H9 (cell line): ENCODE results near the gene C1orf198. TPM values are rescaled to one million over a fixed set of nuclear protein-coding genes. Genes with fewer than 3 reads are reported as not detected.

Experiments
- DNase-seq: peaks from one replicate; pipeline ENCODE4 v3.0.0-alpha.2; 2017
- H2AFZ ChIP-seq: one replicate; pipeline ENCODE4 v1.6.1; 2013; ENCODE audit warnings: mild to moderate bottlenecking, low read length, control low read depth, moderate library complexity
- H2AK5ac ChIP-seq: 2 replicates; pipeline ENCODE4 v1.6.1; 2013; ENCODE audit warnings: low read length, control low read depth, mixed read lengths; ENCODE audit not compliant: insufficient read length
- H2BK120ac ChIP-seq: one replicate; pipeline ENCODE4 v1.6.1; 2013; ENCODE audit warnings: low read depth, mild to moderate bottlenecking, low read length, control low read depth, inconsistent platforms; ENCODE audit not compliant: poor library complexity, severe bottlenecking
- H2BK12ac ChIP-seq: 2 replicates; pipeline ENCODE4 v1.6.1; 2013; ENCODE audit warnings: low read length, control low read depth, mixed read lengths, low read depth; ENCODE audit not compliant: insufficient read length
- H2BK15ac ChIP-seq: 2 replicates; pipeline ENCODE4 v1.6.1; 2013; ENCODE audit warnings: low read depth, low read length, control low read depth
- H2BK20ac ChIP-seq: one replicate; pipeline ENCODE4 v1.6.1; 2013; ENCODE audit warnings: low read depth, mild to moderate bottlenecking, low read length, control low read depth, inconsistent platforms; ENCODE audit not compliant: poor library complexity, severe bottlenecking
- H2BK5ac ChIP-seq: 2 replicates; pipeline ENCODE4 v1.6.1; 2013; ENCODE audit warnings: low read length, control low read depth, mixed read lengths; ENCODE audit not compliant: insufficient read length
- H3K14ac ChIP-seq: 2 replicates; pipeline ENCODE4 v1.6.1; 2013; ENCODE audit warnings: low read length, control low read depth; ENCODE audit not compliant: insufficient read depth
- H3K18ac ChIP-seq: 2 replicates; pipeline ENCODE4 v1.6.1; 2013; ENCODE audit warnings: low read depth, mild to moderate bottlenecking, mixed read lengths, low read length, control low read depth; ENCODE audit not compliant: insufficient read length
- H3K23ac ChIP-seq: 2 replicates; pipeline ENCODE4 v1.6.1; 2013; ENCODE audit warnings: low read length, control low read depth, mixed read lengths, low read depth; ENCODE audit not compliant: insufficient read length
- H3K23me2 ChIP-seq: 2 replicates; pipeline ENCODE4 v1.6.1; 2013; ENCODE audit warnings: low read depth, mild to moderate bottlenecking, mixed read lengths, low read length, control low read depth; ENCODE audit not compliant: insufficient read length, poor library complexity, severe bottlenecking
- H3K27ac ChIP-seq: 2 replicates; pipeline ENCODE4 v1.5.1; 2013; ENCODE audit warnings: low read length, control low read depth, mixed read lengths, low read depth; ENCODE audit not compliant: insufficient read length
- H3K27me3 ChIP-seq: 2 replicates; pipeline ENCODE4 v1.6.1; 2013; ENCODE audit warnings: low read length, control low read depth, inconsistent platforms; ENCODE audit not compliant: insufficient read depth
- H3K4ac ChIP-seq: 2 replicates; pipeline ENCODE4 v1.6.1; 2013; ENCODE audit warnings: low read depth, mild to moderate bottlenecking, control low read depth, inconsistent platforms, low read length, moderate library complexity
- H3K4me1 ChIP-seq: 2 replicates; pipeline ENCODE4 v1.6.1; 2013; ENCODE audit warnings: low read length, control low read depth, inconsistent platforms; ENCODE audit not compliant: insufficient read depth
- H3K4me2 ChIP-seq: 2 replicates; pipeline ENCODE4 v1.6.1; 2013; ENCODE audit warnings: low read length, control low read depth, mixed read lengths; ENCODE audit not compliant: insufficient read length, insufficient read depth
- H3K56ac ChIP-seq: 2 replicates; pipeline ENCODE4 v1.6.1; 2013; ENCODE audit warnings: low read depth, mild to moderate bottlenecking, mixed read lengths, low read length, control low read depth; ENCODE audit not compliant: insufficient read length
- H3K79me1 ChIP-seq: 2 replicates; pipeline ENCODE4 v1.6.1; 2013; ENCODE audit warnings: low read depth, mild to moderate bottlenecking, moderate library complexity, low read length, control low read depth, inconsistent platforms; ENCODE audit not compliant: insufficient read depth, poor library complexity, severe bottlenecking
- H3K79me2 ChIP-seq: 2 replicates; pipeline ENCODE4 v1.6.1; 2013; ENCODE audit warnings: low read length, control low read depth, inconsistent platforms; ENCODE audit not compliant: insufficient read depth
- H3K9ac ChIP-seq: 2 replicates; pipeline ENCODE4 v1.6.1; 2013; ENCODE audit warnings: low read length, control low read depth, mixed read lengths; ENCODE audit not compliant: insufficient read length; ENCODE audit errors: extremely low read depth
- H3K9me3 ChIP-seq: one replicate; pipeline ENCODE4 v1.6.1; 2013; ENCODE audit warnings: low read depth, low read length, inconsistent platforms; ENCODE audit not compliant: control insufficient read depth
- H3T11ph ChIP-seq: one replicate; pipeline ENCODE4 v1.6.1; 2013; ENCODE audit warnings: mild to moderate bottlenecking, low read length, control low read depth, inconsistent platforms
- H4K20me1 ChIP-seq: one replicate; pipeline ENCODE4 v1.6.1; 2013; ENCODE audit not compliant: control insufficient read depth, insufficient read length, insufficient read depth
- H4K5ac ChIP-seq: 2 replicates; pipeline ENCODE4 v1.6.1; 2013; ENCODE audit warnings: low read depth, mild to moderate bottlenecking, mixed read lengths, low read length, control low read depth; ENCODE audit not compliant: insufficient read length
- H4K8ac ChIP-seq: replicated peaks from 2 replicates; pipeline ENCODE4 v1.6.1; 2013; ENCODE audit warnings: low read length, control low read depth, mixed read lengths, low read depth; ENCODE audit not compliant: insufficient read length
- H4K91ac ChIP-seq: 2 replicates; pipeline ENCODE4 v1.6.1; 2013; ENCODE audit warnings: low read depth, mild to moderate bottlenecking, moderate library complexity, mixed read lengths, low read length, control low read depth; ENCODE audit not compliant: insufficient read length
- H3K27ac Mint-ChIP-seq, 3 experiments: 2 replicates in 2 of 3; 3 replicates in 1 of 3; pipeline ENCODE4 v1.8.0; 2020 to 2021; ENCODE audit warnings: mixed read lengths in 3 of 3, mild to moderate bottlenecking in 1 of 3, moderate library complexity in 1 of 3
- H3K27me3 Mint-ChIP-seq: 2 replicates; pipeline ENCODE4 v1.8.0; 2021; ENCODE audit warnings: low read depth, mild to moderate bottlenecking, moderate library complexity, mixed read lengths
- H3K36me3 Mint-ChIP-seq, 3 experiments: 2 replicates in 2 of 3; 3 replicates in 1 of 3; pipeline ENCODE4 v1.8.0; 2020 to 2021; ENCODE audit warnings: low read depth in 3 of 3, mixed read lengths in 3 of 3; ENCODE audit not compliant: insufficient read depth in 1 of 3
- H3K4me1 Mint-ChIP-seq, 2 experiments: 2 replicates each; pipeline ENCODE4 v1.8.0; 2020; ENCODE audit warnings: mixed read lengths in 2 of 2
- H3K4me3 Mint-ChIP-seq, 2 experiments: 2 replicates in 1 of 2; 3 replicates in 1 of 2; pipeline ENCODE4 v1.8.0; 2020 to 2021; ENCODE audit warnings: mild to moderate bottlenecking in 2 of 2, mixed read lengths in 2 of 2, moderate library complexity in 1 of 2
- H3K9me3 Mint-ChIP-seq, 2 experiments: 2 replicates in 1 of 2; 3 replicates in 1 of 2; pipeline ENCODE4 v1.8.0; 2020; ENCODE audit warnings: mild to moderate bottlenecking in 2 of 2, mixed read lengths in 2 of 2, moderate library complexity in 1 of 2
- WGBS: extraction: QIAGEN DNeasy Blood & Tissue Kit; methylation state at CpG from one replicate; pipeline ENCODE4 v1.1.7; 2013; ENCODE audit warnings: missing lambda C conversion rate, low lambda C conversion rate, mixed read lengths; ENCODE audit not compliant: insufficient read length; ENCODE audit errors: extremely low coverage; 5-methylcytosine and 5-hydroxymethylcytosine counted together
- total RNA-seq: library from RNA; stranded (reverse); gene quantifications from 2 replicates; pipeline ENCODE4 v1.2.1, GENCODE V29; 2021
- TF ChIP-seq, protein P1 (sequence below): fragments of 200-600 bp; sonication (generic); conservative IDR thresholded peaks from 3 replicates; pipeline ENCODE4 v1.8.0; 2021; ENCODE audit warnings: antibody characterized with exemption, mild to moderate bottlenecking

The C1orf198 gene
- total RNA-seq, 1 experiment from 2014 or later = 28.9 TPM

DNA sequence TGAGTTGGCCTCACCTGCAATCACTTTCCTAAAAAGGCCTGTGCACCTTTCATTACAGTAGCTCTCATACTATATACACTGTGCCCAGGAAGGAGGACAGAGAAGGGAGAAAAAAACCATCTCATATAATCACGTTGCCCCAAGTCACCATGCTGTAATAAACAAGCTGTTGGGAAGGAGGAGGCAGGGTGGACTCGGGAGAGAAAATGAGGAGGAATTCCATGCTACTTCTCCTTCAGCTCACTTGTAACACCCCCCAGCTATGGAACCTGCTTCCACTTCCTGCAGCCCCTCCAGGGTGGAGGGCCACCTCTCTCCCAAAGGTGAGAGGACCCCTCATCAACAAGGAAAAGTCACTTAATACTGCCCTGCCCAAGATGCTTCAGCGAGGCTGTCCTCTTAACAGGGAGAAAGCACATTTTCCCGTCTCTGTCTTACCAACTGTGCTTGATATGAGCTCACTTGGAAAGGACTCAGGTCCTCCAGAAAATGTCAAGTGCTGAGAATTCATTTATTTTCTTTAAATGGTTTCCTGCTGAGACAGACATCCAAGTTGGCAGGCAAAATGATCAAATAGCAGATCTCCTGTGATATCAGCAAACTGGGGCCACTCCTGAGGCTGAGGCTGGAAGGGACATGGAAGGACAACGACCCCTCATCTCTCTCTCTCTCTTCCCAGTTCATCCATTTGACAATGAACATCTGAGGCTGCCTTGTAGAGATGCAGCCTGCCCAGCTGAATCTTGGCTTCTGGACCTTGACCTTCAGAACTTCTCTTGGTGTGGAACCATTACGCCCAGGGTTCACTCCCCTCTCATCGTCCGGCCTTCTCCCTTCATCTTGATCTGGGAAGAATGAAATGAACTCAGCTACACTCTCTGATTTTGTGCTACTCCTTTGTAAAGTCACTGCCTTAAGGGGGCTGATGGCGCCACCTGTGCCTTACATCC is 67.2 kb downstream of the C1orf198 start:
- no peak overlapping the region for H2BK12ac ChIP-seq
- H4K20me1 ChIP-seq = no peaks in the 10 kb centered on the region
- H3K9ac ChIP-seq = no peak overlapping the region
- Mint-ChIP-seq H3K4me1 (no peaks in the 10 kb centered on the region), H3K36me3 (no peaks in the 10 kb centered on the region), H3K4me3 (no peak overlapping the region), H3K9me3 (no peaks in the 10 kb centered on the region), H3K27ac (no peak overlapping the region), H3K27me3 (peaks cover 82% of the 10 kb centered on the region)
- H3K4me2 ChIP-seq = no peak overlapping the region
- TF ChIP-seq, protein P1, sequence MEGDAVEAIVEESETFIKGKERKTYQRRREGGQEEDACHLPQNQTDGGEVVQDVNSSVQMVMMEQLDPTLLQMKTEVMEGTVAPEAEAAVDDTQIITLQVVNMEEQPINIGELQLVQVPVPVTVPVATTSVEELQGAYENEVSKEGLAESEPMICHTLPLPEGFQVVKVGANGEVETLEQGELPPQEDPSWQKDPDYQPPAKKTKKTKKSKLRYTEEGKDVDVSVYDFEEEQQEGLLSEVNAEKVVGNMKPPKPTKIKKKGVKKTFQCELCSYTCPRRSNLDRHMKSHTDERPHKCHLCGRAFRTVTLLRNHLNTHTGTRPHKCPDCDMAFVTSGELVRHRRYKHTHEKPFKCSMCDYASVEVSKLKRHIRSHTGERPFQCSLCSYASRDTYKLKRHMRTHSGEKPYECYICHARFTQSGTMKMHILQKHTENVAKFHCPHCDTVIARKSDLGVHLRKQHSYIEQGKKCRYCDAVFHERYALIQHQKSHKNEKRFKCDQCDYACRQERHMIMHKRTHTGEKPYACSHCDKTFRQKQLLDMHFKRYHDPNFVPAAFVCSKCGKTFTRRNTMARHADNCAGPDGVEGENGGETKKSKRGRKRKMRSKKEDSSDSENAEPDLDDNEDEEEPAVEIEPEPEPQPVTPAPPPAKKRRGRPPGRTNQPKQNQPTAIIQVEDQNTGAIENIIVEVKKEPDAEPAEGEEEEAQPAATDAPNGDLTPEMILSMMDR = no peak; the same call in 2 of the 3 replicates
- H3K56ac ChIP-seq = no peak overlapping the region
- H3K79me2 ChIP-seq = no peaks in the 10 kb centered on the region
- H2BK5ac ChIP-seq = no peak overlapping the region
- DNase-seq = no peak
- H3K18ac ChIP-seq = no peak overlapping the region
- H3K14ac ChIP-seq = no peak overlapping the region
- no peak overlapping the region for H3T11ph ChIP-seq
- no peak overlapping the region for H4K8ac ChIP-seq
- no peaks in the 10 kb centered on the region for H3K9me3 ChIP-seq
- H3K27me3 ChIP-seq = no peaks in the 10 kb centered on the region; the same call in 1 of the 2 replicates
- H2AFZ ChIP-seq = no peak overlapping the region
- H3K23ac ChIP-seq = no peak overlapping the region
- no peak overlapping the region for H3K4ac ChIP-seq
- no peak overlapping the region for H4K91ac ChIP-seq
- no peak overlapping the region for H2BK20ac ChIP-seq
- no peak overlapping the region for H2BK120ac ChIP-seq
- no peaks in the 10 kb centered on the region for H3K23me2 ChIP-seq
- no peaks in the 10 kb centered on the region for H3K4me1 ChIP-seq
- H3K79me1 ChIP-seq = no peaks in the 10 kb centered on the region
- H3K27ac ChIP-seq = no peak overlapping the region
- H2AK5ac ChIP-seq = no peak overlapping the region
- H2BK15ac ChIP-seq = no peak overlapping the region
- no CpG with 5 or more reads among the region's 9 CpGs for WGBS
- no peak overlapping the region for H4K5ac ChIP-seq
